NCI-H1436 treated with DMSO at 0.1 percent for 48 hours (cell line): ENCODE results near the gene GRID1.

Source experiments
- DNase-seq: peaks from one replicate; lab custom pipeline; 2025; lab: John Stamatoyannopoulos, UW

Gene GRID1

DNA sequence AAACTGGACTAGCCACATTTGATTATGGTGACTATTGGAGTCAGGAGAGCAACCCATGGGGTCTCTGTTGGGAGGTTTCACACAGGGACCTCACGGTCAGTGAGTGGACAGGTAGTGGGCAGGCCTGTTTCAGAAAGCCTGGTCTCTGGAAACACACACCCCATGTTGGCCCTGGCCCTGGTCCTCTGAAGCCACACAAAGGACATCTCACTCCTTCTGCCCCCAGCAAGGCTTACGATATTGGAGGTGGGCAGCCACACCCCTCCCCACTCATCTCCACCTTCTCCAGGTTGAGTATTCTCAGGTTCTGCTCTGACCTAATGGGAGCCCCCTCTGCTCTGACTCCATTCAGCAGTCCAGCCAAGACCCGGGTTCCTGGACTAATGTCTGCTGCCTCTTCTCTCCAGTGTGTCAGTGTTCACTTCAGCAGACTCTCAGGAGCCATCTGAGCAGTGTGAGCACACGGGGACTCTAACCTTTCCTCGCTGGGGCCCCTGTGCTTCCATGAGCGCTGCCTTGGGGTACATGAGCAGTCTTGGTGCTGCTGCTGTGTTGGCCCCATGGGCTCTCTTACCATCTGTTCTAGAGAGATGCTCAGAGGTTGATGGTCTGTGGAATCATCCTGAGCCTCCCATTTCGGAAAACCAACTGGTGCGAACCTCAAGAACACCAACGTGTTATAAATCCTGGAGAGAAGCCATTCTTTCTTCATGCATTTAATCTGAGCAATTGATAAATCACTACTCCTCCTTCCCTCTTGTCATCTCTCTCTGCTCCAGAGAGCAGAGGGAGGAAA is 748.6 kb downstream of the GRID1 start:
- DNase-seq, result no peak

DNA sequence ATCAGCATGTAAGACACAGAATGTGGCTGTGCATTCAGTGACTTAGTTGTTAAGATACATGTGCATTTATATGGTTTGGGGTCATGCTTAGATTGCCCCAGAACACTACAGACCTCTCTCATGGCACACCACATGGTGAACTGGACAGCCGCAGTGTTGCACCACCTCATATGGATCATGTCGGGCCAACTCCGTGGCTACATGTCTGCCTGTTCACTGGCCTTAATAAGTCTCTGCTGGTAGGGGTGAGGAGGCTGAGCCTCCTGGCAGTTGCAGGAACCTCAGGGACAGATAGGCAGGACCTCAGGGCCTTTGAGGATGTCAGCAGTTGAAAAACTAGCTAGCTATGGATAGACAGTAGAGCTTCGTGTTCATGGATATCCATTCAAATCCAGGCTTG is 751.0 kb downstream of the GRID1 start:
- no peak for DNase-seq

DNA sequence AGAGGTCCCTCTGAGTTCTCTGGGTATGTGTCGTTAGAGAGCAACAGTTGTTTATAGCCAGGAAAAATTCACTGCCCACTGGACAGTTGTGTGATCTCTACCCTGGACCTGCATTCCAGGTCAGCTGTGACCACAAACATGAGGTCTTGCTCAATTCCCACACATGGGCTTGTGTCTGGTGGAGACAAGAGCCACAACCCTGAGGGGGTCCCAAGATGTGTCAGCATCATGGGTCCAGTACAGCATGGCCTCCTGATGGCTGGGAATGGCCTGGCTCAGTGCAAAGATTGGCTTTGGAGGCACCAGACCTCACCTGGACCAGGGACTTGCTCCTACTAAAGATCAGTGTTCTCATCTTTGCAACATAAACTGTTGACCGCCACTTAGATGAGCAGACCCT is 751.6 kb downstream of the GRID1 start:
- DNase-seq, result no peak

DNA sequence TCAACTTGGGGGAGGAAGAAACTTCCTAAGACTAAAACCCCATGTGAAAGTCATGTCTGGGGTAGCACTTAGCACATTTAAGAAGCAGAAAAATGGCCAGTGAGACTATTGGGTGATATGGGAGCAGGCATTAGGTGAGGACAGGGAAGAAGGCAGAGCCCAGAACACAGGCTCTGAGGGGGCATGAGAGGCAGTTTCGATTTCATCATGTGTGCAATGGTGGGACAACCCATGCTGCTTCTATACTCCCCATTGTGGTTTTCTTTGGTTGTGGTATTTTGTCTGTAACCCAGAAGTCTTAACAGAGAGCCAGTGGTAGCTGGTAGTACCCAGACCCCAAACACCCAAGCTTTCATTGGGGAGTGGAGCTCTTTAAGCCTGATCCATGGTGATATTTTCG is 752.0 kb downstream of the GRID1 start:
- no peak for DNase-seq

DNA sequence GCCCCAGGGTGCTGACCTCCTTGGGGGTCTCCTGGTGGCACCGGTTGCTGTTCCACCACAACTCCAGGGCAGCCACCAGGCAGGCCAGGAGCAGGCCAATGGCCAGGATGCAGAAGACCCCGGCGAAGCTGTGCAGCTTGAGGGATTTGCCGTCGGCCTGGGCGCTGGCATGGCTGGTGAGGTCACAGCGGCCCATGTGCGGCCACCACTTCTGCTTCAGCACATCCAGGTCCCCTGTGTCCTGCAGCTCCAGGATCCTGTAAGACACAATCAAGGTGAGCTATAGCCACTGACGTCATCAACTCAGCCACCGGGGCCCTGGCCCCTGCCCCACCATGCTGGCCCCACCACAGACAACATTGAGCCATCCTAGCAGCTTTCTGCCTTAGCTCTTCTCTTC is 753.2 kb downstream of the GRID1 start:
- no peak for DNase-seq

DNA sequence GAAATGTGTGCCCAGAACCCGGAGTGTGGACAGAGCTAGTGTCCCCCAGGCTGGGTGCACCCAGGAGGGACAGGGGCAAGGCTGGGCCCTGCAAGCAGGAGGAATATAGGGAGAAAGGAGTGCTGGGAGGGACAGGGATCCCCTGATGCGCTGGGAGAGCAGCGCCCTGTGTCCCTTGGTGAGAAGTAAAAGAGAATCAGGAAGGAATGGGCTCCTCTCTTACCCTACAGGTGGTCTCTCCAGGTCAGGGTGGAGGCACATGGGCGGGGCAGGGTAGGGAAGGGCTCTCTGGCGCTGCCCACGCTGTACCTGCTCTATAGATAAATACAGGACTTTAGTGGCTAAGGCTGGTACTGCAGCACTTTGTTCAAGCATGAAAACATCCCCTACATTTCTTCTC is 753.8 kb downstream of the GRID1 start:
- no peak for DNase-seq

DNA sequence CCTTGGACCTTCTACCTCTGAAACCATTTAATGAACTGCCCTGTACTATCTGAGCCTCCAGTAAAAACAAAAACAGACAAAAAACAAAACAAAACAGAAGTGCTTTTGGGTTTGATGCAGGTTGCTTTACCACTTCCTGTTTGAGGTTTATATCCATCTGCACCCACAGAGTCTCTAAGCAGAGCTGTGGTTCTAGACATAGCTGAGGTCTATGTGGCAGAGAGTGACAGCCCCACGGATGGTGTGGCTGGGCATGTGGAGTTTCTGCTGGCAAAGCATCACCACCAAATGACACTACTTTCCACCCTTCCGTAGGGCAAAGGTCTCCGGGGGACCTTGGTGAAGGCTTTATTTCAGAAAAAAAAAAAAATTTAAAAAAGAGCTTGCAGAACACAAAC is 754.2 kb downstream of the GRID1 start:
- no peak for DNase-seq

DNA sequence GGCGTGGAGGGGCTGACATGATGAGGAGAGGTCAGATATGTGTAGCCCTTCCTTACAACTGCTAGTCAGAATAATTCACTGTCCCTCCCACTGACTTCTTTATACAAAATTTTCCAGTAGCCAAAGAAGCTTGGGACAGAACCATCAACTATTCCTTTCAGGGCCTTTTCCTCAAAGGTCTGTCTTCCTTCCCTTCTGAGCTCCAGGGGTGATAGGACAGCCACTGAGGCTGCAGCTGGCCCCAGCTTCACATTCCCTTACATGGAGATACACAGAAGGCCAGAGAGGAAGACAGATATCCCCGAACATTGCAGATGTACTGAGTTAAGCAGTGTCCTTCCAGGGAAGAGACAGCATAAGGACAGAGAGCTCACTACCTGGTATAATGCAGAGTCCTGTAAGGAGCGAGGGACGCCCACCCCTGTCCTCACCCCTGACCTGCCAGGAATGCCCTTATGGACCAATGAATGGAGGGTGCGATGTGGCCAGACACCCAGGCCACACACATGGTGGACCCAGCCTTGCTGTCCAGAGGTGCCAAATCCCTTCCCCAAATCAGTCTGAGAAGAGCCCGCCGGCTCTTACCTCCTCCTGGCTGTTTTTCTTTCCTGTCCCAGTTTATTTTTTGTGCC is 754.7 kb downstream of the GRID1 start:
- DNase-seq, result no peak

DNA sequence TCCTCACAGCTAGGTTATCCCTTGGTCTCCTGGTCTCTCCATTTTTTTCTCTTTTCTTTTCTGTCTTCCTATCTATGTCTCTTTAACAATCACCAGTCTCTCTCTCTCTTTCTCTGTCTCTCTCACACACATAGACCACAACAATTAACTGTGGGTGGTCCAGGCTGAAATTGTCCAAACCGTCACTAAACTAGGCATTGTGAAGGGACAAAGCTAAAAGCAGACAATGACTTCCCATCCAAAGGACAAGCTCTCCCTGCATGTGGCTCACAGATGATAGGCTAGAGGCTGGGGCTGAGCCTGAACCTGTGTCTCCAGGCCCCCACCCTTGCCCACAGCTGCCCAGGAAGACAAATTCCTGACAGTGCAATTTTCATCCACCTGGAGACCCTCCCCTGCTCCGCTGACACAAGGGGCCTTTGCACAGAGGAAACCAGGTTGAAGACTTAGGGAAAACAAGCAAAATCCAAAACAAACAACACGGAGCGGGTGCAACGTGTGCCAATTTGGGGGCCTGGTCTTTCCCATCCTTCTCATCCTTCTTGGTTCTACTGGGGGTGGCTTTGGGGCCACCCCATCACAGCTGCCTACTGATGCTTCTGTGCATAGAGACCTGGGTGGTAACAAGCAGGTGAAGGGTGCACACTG is 755.4 kb downstream of the GRID1 start:
- DNase-seq, result no peak

DNA sequence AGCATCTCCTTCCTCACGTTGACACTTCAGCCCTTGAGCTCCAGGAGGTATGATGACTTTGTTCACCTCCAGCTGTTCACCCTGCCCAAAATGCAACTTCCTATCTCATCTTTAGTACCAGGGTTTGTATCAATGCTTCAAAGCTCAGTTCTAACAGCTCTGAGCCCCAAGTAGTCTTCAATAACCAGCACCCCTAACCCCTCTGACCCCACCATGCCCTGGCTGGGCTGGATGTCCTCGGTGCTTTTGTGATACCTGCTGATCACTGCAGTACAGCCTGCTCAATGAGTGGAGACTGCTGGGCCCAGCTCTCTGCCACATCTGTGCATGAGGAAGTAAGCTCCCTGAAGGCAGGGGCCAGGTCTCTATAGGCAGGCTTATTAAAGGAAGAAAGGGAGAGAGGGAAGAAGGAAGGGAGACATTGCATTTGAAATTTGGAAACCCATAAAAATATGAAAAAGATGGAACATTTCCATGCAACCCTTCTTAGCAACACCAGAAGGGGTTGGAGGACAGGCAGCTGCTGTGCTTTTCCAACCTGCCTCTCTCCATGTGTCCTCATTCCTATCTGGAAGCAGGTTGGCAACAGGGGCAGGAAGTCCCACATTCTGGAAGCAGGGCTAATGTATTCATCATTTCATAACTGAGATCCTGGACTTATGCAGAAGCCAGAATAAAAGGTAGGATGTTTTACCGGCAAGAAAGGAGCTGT is 756.1 kb downstream of the GRID1 start:
- DNase-seq, result no peak

DNA sequence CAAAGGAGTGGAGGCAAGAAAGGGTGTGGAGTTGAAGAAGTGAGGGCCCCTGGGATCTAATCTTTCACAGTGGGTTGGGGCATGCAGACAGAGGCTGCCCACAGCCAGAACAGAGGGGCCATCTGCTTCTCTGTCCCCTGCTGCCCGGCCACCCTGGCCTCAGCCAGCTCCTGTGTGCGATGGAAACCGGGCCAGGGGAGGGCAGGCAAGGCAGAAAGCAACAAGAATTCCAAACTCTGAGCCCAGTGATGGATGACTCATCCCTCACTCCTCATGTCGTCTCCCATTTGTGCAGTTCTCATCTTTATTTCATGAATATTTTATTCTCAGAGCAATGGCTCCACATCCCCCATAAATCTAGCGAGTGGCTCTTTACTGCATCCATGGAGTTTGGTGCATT is 757.1 kb downstream of the GRID1 start:
- no peak for DNase-seq

DNA sequence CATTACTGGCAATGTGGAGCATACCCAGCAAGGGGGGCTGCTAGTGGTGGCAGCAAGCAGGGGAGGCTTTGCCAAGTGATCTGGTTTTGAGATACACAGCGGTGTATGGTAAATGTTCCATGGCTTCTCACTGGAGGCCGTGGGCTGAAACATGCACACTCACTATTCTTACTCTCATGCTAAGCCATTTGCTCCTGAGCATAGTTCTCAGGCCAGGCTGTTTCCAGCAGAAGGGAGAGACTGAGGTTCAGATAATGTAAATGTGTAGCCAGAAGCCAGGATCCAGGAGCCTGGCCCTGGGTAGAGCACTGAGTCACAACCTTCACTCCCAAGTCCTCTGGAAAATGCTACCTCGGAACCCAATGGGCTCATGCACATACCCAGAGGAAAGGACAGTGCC is 757.9 kb downstream of the GRID1 start:
- DNase-seq, result no peak

DNA sequence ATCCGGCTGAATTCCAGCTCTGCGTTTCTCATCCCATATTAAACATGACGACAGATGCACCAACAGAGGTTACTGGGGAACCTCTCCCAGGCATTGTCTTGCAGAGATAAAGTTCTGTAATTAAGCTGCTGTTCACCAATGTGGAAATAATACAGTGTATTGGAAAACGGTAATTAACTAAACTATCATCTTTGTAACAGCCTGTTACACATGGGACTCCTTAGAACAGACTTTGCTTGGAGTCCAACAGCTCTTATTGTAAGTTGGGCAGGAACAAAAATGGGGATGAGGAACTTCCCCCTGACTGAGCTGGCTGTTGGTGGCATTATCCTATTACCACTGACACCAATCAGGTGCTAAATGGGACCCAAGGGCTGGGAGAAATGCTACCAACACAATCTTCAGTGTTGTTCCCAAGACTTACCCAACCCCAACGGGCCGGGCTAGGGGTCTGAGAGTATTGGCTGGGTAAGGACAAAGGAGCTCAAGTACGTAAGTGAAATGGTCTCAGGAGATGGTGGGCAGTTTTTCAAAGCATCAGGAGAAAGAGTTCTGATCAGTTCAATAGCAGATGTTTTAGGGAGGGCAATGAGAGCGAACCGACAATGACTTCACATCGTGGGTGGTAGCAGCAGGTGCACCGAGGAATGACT is 759.4 kb downstream of the GRID1 start:
- no peak for DNase-seq

DNA sequence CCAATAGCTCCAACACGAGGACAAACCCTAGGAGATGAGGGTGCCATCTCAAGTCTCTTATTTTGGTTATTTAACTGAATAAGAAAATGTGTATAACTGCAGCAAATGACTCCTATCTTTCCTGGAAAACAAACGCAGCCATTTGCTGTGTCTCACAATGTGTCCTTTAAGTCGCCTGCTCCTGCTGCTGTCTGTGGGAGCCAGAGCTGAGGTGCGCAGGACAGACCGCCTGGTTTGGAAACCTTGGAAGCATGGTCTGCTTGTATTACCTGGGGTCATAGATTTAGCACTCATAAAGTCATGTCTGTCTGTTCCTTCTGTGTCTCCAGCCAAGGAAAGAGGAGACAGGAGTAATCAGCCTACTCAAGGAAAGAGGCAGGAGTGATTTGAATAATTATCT is 760.2 kb downstream of the GRID1 start:
- no peak for DNase-seq

DNA sequence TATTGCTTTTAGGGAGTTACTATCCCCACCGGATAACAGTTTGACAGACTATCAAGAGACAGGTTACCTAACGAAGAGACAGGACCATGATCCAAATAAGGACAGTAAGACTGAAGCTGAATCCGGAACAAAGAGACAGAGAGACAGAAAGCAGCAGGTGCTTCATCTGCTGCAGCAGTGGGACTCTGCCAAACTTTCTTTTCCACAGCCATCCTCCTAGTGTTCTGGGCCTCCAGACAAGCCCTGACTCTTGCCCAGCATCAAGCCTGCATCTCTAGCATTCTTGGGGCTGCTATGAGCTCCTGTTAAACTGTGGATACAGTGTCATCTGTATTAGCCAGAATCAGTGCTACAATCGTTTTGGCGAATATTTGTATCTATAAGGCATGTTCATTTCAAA is 761.7 kb downstream of the GRID1 start:
- no peak for DNase-seq

DNA sequence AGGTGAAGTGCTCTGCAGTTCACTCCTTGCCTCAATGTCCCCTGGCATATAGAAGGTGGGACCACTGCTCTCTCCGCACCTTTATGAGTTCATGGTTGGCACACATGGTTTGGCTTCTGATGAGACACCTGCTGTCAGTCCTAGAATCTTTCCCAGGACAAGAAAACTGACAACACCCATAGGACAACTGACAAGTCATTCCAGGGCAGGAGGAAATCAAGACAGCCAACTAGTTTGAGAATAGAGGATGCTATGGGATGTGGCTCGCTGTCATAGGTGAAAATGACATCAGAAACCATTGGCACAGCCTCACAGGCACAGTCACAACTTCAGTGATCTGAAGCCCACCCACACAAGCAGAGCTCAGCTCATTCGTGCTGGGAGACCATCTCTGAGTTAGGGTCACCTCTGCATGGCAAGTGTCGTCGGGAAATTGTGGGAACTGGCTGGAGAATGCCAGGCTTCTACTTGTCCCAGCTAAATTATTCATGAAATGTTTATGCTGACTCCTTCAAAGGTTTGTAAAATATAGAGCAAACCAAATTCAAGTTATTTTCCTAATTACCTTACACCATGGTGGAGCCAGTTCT is 762.4 kb downstream of the GRID1 start:
- DNase-seq, result no peak

DNA sequence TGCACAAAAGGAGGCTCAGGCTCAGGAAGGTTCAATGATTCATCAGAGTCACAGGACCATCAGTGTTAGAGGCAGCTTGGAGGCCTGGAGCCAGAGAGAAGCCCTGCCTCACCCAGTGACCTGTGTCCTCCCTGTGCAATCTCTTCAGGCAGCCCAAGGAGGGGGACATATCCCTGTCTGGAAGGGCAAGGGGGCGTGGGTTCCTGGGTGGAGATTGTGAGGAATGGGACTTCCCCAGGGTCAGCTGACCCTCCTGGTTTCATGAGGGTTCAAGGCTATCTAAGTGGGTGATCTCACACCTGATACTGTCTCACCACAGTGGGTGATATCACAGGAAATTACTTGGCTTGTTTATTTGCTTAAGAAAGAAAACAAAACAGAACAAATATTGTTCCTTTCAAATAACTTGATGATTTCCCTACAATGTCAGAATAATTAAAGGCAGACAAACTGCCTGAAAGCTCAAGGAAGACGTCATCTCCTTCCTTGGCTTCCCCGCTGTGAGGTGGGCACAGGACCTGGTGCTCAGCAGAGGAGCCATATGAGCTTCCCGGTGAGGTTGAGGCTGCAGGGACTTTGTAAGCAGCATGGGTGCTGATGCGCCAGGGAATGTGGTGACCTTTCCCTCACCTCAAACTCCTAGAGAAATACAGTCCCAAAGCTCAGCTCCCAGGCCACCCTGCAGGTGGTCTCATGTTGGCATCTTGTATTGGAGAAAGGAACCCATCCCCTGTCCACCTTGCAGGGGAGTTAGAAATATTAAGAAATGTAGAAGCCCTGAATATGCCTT is 763.2 kb downstream of the GRID1 start:
- DNase-seq, result no peak

DNA sequence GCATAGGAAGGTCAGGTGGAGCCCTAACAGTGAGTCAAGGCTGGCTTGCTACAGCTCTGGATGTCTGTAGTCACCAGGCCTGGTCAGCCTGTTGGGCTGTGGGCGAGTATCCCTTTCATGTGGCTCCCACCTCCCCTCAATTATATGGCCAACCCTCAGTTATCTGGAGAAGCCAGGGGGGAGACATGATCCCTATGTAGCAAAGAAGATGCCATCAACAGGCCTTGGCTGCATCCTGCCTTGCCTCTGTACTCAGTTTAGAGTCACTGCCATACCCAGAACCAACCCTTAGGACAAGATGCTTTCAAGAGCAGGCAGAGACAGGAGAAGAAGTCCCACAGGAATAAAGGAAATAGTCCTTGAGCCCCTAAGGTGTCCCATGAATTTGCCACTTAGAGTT is 763.9 kb downstream of the GRID1 start:
- DNase-seq, result no peak

DNA sequence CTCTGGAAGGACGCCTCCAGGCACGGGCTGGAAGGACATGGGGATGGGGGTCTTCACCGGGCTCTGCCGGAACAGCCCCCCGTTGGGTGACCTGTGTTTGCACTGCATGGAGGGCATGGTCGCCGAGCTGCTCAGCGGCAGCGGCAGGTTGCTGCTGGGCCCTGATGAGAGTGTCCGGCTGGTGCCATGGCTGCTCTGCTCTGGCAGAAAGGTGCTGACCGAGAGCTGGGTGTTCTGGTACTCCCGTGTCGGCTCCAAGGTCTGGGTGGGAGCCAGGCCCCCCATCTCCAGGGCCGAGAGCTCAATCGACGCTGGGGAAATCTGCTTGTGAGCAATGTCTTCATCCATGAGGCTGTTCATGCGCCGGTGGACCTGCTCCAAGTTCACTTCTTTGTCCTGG is 764.3 kb downstream of the GRID1 start:
- DNase-seq, result no peak

DNA sequence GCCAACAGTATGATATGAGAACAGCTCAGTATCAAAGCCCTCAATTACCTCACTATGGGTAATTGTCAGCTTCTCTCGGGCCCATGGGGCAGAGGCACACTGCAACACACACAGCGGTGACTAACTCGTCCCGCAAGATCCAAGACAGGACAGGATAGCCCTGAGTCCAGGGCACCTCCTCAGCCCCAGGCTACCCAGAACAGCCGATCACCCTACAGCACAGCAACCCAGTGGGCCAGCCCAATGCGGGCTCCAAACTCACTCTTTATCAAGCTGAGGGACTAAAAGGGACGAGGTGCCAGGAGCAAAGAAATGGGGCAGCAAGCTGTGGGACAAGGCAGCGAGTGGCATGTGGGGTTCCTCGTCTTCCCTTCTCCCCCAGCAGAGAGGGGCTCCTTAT is 765.1 kb downstream of the GRID1 start:
- DNase-seq, result no peak

DNA sequence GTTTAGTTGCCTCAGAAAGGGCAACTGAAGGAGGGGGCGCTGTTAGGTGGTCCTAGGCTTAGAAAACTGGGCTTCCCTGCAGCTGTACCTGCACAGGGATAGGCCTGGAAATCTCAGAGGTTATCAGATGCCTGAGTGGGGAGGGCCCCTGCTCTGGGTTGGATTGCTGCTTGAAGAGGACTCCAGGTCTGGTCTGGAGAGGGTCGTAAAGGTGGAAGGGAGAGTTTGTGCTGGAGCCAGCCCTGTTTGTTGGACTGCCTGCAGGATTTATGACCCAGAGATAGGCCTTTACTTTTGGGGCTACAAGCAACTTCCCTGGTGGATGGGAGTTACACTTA is 765.9 kb downstream of the GRID1 start:
- no peak for DNase-seq
